Measurements from ENCODE around the gene SIX5.

The SIX5 gene

GRCh38 chr19:45768984-45769782 lies at the start of gene SIX5:
SIX5 (minus strand) TSS chr19:45769252; CDS start chr19:45768844, 408 bp downstream.
- Histone ChIP-seq H4K20me1 (ENCODE audit: insufficient read depth, low read length) (0 out of 2 replicates have a peak, but pooled peaks cover 2% of the 10 kb centered on the region), H2AFZ (ENCODE audit: low read depth, low read length) (peak within 1 kb of the TSS; percentile 79), H3K27ac (ENCODE audit: low read length) (peak within 1 kb of the TSS; percentile 77), H3K9ac (ENCODE audit: low read depth, low read length) (peak within 1 kb of the TSS; percentile 77), H3K4me1 (ENCODE audit: insufficient read depth, low read length) (peaks cover 26% of the 10 kb centered on the region), H3K4me2 (ENCODE audit: insufficient read depth, low read length) (peak within 1 kb of the TSS; percentile 86), H3K36me3 (ENCODE audit: insufficient read depth, low read length) (peaks cover 2% of the 10 kb centered on the region; the same call in 1 of the 2 replicates), H3K9me3 (ENCODE audit: insufficient read depth, low read length, severe bottlenecking) (no peaks in the 10 kb centered on the region), H3K79me2 (ENCODE audit: insufficient read depth, low read length) (no peaks in the 10 kb centered on the region), H3K27me3 (ENCODE audit: insufficient read depth, low read length, poor library complexity) (no peaks in the 10 kb centered on the region), H3K4me3 (ENCODE audit: low read depth in 1 of 2, low read length in 2 of 2) (peak within 1 kb of the TSS; percentile 73 to 75)
- ATAC-seq (ENCODE audit: insufficient read depth, low read depth) (peak; percentile 80), DNase-seq (peak; percentile 98)
- no peak for TF ChIP-seq EZH2 (IDR thresholded peaks at IDR 0.05; ENCODE audit: borderline replicate concordance, low read depth, low read length, severe bottlenecking)
- TF ChIP-seq, protein P1, sequence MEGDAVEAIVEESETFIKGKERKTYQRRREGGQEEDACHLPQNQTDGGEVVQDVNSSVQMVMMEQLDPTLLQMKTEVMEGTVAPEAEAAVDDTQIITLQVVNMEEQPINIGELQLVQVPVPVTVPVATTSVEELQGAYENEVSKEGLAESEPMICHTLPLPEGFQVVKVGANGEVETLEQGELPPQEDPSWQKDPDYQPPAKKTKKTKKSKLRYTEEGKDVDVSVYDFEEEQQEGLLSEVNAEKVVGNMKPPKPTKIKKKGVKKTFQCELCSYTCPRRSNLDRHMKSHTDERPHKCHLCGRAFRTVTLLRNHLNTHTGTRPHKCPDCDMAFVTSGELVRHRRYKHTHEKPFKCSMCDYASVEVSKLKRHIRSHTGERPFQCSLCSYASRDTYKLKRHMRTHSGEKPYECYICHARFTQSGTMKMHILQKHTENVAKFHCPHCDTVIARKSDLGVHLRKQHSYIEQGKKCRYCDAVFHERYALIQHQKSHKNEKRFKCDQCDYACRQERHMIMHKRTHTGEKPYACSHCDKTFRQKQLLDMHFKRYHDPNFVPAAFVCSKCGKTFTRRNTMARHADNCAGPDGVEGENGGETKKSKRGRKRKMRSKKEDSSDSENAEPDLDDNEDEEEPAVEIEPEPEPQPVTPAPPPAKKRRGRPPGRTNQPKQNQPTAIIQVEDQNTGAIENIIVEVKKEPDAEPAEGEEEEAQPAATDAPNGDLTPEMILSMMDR (IDR thresholded peaks at IDR 0.05; ENCODE audit: borderline replicate concordance, extremely low read depth, low read length, poor library complexity, severe bottlenecking), result no peak

DNA sequence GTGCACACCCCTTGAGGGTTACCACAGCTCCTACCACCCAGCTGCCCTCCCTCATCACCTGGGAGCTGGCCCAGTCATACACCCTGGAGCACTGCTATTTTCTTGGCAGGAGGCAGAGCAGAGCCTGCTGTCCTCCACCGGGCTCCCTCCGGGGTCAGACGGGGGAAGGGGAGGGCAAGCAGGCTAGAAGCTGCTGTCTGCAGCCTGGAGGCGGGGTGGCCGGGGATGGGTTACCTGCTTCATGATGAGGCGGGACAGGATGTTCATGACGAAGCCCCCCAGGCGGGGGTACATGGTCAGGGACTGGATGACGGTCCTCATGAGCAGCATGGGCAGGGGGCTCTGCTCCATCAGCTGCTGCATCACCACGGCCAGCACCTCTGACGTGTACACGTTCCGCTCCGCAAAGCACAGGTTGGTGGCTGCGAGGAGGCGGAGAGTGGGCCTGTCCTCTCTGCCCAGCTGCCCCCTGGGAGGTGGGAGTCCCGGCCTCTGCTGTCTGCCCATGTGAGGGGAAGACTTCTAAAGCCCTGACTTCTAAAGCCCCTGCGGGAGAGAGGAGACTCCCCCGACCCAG lies 48.8 kb upstream of the SIX5 start:
- Histone ChIP-seq H3K4me3 (ENCODE audit: low read depth in 1 of 2, low read length in 2 of 2) (no peak overlapping the region), H3K9ac (ENCODE audit: low read depth, low read length) (no peak overlapping the region), H3K9me3 (ENCODE audit: insufficient read depth, low read length, severe bottlenecking) (no peaks in the 10 kb centered on the region), H3K36me3 (ENCODE audit: insufficient read depth, low read length) (peaks cover 61% of the 10 kb centered on the region), H3K27ac (ENCODE audit: low read length) (no peak overlapping the region), H3K27me3 (ENCODE audit: insufficient read depth, low read length, poor library complexity) (no peaks in the 10 kb centered on the region), H2AFZ (ENCODE audit: low read depth, low read length) (no peak overlapping the region), H3K79me2 (ENCODE audit: insufficient read depth, low read length) (no peaks in the 10 kb centered on the region), H3K4me1 (ENCODE audit: insufficient read depth, low read length) (peaks cover 6% of the 10 kb centered on the region), H3K4me2 (ENCODE audit: insufficient read depth, low read length) (no peak overlapping the region), H4K20me1 (ENCODE audit: insufficient read depth, low read length) (peaks cover 12% of the 10 kb centered on the region)
- no peak for ATAC-seq (ENCODE audit: insufficient read depth, low read depth)
- no peak for DNase-seq
- TF ChIP-seq EZH2 (IDR thresholded peaks at IDR 0.05; ENCODE audit: borderline replicate concordance, low read depth, low read length, severe bottlenecking), result no peak
- TF ChIP-seq, protein P1 (IDR thresholded peaks at IDR 0.05; ENCODE audit: borderline replicate concordance, extremely low read depth, low read length, poor library complexity, severe bottlenecking), result no peak

- Histone ChIP-seq H2AFZ (ENCODE audit: low read depth, low read length) (no peak overlapping the region), H3K27ac (ENCODE audit: low read length) (no peak overlapping the region), H3K79me2 (ENCODE audit: insufficient read depth, low read length) (no peaks in the 10 kb centered on the region), H3K4me2 (ENCODE audit: insufficient read depth, low read length) (no peak overlapping the region; the same call in 1 of the 2 replicates), H3K36me3 (ENCODE audit: insufficient read depth, low read length) (peaks cover 54% of the 10 kb centered on the region), H3K4me3 (ENCODE audit: low read depth in 1 of 2, low read length in 2 of 2) (no peak overlapping the region), H3K4me1 (ENCODE audit: insufficient read depth, low read length) (peaks cover 6% of the 10 kb centered on the region), H3K9ac (ENCODE audit: low read depth, low read length) (no peak overlapping the region), H3K27me3 (ENCODE audit: insufficient read depth, low read length, poor library complexity) (no peaks in the 10 kb centered on the region), H3K9me3 (ENCODE audit: insufficient read depth, low read length, severe bottlenecking) (no peaks in the 10 kb centered on the region), H4K20me1 (ENCODE audit: insufficient read depth, low read length) (peaks cover 12% of the 10 kb centered on the region)
- DNase-seq, result peak; percentile 96
- TF ChIP-seq EZH2 (IDR thresholded peaks at IDR 0.05; ENCODE audit: borderline replicate concordance, low read depth, low read length, severe bottlenecking), result no peak
- TF ChIP-seq, protein P1 (IDR thresholded peaks at IDR 0.05; ENCODE audit: borderline replicate concordance, extremely low read depth, low read length, poor library complexity, severe bottlenecking), result peak; percentile 97
- ATAC-seq (ENCODE audit: insufficient read depth, low read depth), result peak; percentile 96
Measured at GRCh38 chr19:45817010-45817724, 48.1 kb upstream of the SIX5 start.
